ENCODE measurements around the gene ABCA10.

Gene ABCA10

GRCh38 chr17:69134112-69134511 lies 94.5 kb downstream of the ABCA10 start (continued):
- TF ChIP-seq PRDM2 (tag by site-specific recombination; IDR thresholded peaks at IDR 0.05; ENCODE audit: borderline replicate concordance), result no peak
- TF ChIP-seq ZNF521 (tag by site-specific recombination; IDR thresholded peaks at IDR 0.05), result no peak
- no peak for TF ChIP-seq ZNF146 (tag by site-specific recombination; IDR thresholded peaks at IDR 0.05)
- no peak for TF ChIP-seq AEBP2 (tag by site-specific recombination; IDR thresholded peaks at IDR 0.05; ENCODE audit: borderline replicate concordance)
- TF ChIP-seq ZNF747 (tag by site-specific recombination; IDR thresholded peaks at IDR 0.05), result no peak
- no peak for TF ChIP-seq ZNF335 (tag by site-specific recombination; conservative IDR thresholded peaks at IDR 0.05)

- no peaks in the 10 kb centered on the region for H3K36me3 ChIP-seq (ENCODE audit: control insufficient read depth in 2 of 2, insufficient read depth in 1 of 2, low read length in 2 of 2)
- no peaks in the 10 kb centered on the region for H3K4me1 ChIP-seq (ENCODE audit: control insufficient read depth, insufficient read depth, low read length)
- no peak overlapping the region for H3K27ac ChIP-seq (ENCODE audit: extremely low read depth, low read depth, low read length)
- ChIA-PET POLR2A (no interaction called here), CTCF (interaction anchor here (0.5 kb wide), 1 partner anchor 137 kb away, joined by 3 read pairs; no protein-coding TSS in a partner anchor)
- no peak overlapping the region for H3K4me3 ChIP-seq (ENCODE audit: low read depth, low read length)
- TF ChIP-seq ZNF37A (tag by site-specific recombination; IDR thresholded peaks at IDR 0.05) (no peak), ZNF521 (tag by site-specific recombination; IDR thresholded peaks at IDR 0.05) (no peak), ZNF549 (tag by site-specific recombination; IDR thresholded peaks at IDR 0.05) (no peak)
- H3K9me3 ChIP-seq (ENCODE audit: control insufficient read depth, insufficient read depth, low read depth, low read length), result no peaks in the 10 kb centered on the region
Measured at GRCh38 chr17:69130627-69131296, 97.9 kb downstream of the ABCA10 start.

GRCh38 chr17:69123626-69124025 lies 105.0 kb downstream of the ABCA10 start:
- no peaks in the 10 kb centered on the region for H3K36me3 ChIP-seq (ENCODE audit: control insufficient read depth in 2 of 2, insufficient read depth in 1 of 2, low read length in 2 of 2)
- H3K4me3 ChIP-seq (ENCODE audit: low read depth, low read length), result no peak overlapping the region
- ChIA-PET CTCF (no interaction called here), POLR2A (no interaction called here)
- H3K9me3 ChIP-seq (ENCODE audit: control insufficient read depth, insufficient read depth, low read depth, low read length), result no peaks in the 10 kb centered on the region
- no peaks in the 10 kb centered on the region for H3K4me1 ChIP-seq (ENCODE audit: control insufficient read depth, insufficient read depth, low read length)
- no peak overlapping the region for H3K27ac ChIP-seq (ENCODE audit: extremely low read depth, low read depth, low read length)
- TF ChIP-seq ZFP69B (tag by site-specific recombination; IDR thresholded peaks at IDR 0.05) (no peak), BCL6B (tag by site-specific recombination; IDR thresholded peaks at IDR 0.05) (no peak), TRIM28 (IDR thresholded peaks at IDR 0.05; ENCODE audit: borderline replicate concordance, low read length) (no peak), PRDM2 (tag by site-specific recombination; IDR thresholded peaks at IDR 0.05; ENCODE audit: borderline replicate concordance) (no peak), ZSCAN16 (tag by site-specific recombination; IDR thresholded peaks at IDR 0.05) (no peak), ZNF280D (tag by site-specific recombination; IDR thresholded peaks at IDR 0.05) (no peak), ZNF623 (tag by site-specific recombination; IDR thresholded peaks at IDR 0.05) (no peak)
